Measurements from ENCODE around the gene TGFBRAP1.

DNA sequence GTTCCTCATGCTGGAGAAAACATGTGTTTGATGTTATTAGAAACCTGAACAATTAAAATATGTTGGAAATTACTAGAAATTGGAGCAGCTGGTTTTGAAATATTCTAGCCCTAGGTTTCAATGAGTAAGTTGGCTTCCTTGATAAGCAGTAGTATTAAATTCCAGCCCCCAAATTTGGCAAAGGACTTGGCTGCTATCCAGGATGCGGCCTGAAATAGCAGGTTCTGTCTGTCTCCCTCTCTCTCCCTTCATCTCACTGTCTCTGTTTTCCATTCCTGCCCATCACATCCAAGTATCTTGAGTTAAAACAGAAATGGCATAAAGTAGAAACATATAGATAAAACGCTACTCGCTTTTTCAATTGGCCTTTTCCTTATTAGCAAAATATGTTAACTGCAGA lies 108.9 kb downstream of the TGFBRAP1 start:
- TF ChIP-seq CTCF (conservative IDR thresholded peaks at IDR 0.05) (no peak), EZH2 (IDR thresholded peaks at IDR 0.05; ENCODE audit: low read depth) (no peak)

All from PC-9 (cell line).